Measurements from ENCODE around the gene OGN.
"Not testable (repeated sequence)": the region's sequence is repeated elsewhere in the genome, so short reads cannot be mapped to it uniquely, and the experiment has no call there.

OGN gene

GRCh38 chr9:92404042-92404836 is at the start of gene OGN:
Gene OGN, minus strand, starts transcription at chr9:92404578. Its CDS starts 1,171 bp downstream, at chr9:92403407.
- DNase-seq: no peak
- in situ Hi-C loops (cut with MboI; ENCODE audit: low pct_unique_long_range_greater_than_20kb, low sequenced_read_pairs): no loop called here

- DNase-seq: no peak
- in situ Hi-C loops (cut with MboI; ENCODE audit: low pct_unique_long_range_greater_than_20kb, low sequenced_read_pairs): no loop called here
These were observed 42.2 kb upstream of the OGN start for GRCh38 chr9:92446536-92446935.

GRCh38 chr9:92444841-92445240 is 40.5 kb upstream of the OGN start:
- in situ Hi-C loops (cut with MboI; ENCODE audit: low pct_unique_long_range_greater_than_20kb, low sequenced_read_pairs): no loop called here
- DNase-seq: no peak

GRCh38 chr9:92440751-92441046 is 36.3 kb upstream of the OGN start:
- in situ Hi-C loops (cut with MboI; ENCODE audit: low pct_unique_long_range_greater_than_20kb, low sequenced_read_pairs): no loop called here
- DNase-seq: no peak

- no peak for DNase-seq
- in situ Hi-C loops (cut with MboI; ENCODE audit: low pct_unique_long_range_greater_than_20kb, low sequenced_read_pairs): no loop called here
These were observed 35.8 kb upstream of the OGN start for GRCh38 chr9:92439921-92440750.

GRCh38 chr9:92438900-92439526 is 34.6 kb upstream of the OGN start:
- in situ Hi-C loops (cut with MboI; ENCODE audit: low pct_unique_long_range_greater_than_20kb, low sequenced_read_pairs): no loop called here
- peak; percentile 14 for DNase-seq

GRCh38 chr9:92435263-92435662 is 30.9 kb upstream of the OGN start:
- no peak for DNase-seq
- in situ Hi-C loops (cut with MboI; ENCODE audit: low pct_unique_long_range_greater_than_20kb, low sequenced_read_pairs): no loop called here

GRCh38 chr9:92432972-92433548 is 28.7 kb upstream of the OGN start:
- in situ Hi-C loops (cut with MboI; ENCODE audit: low pct_unique_long_range_greater_than_20kb, low sequenced_read_pairs): no loop called here
- DNase-seq: no peak

- in situ Hi-C loops (cut with MboI; ENCODE audit: low pct_unique_long_range_greater_than_20kb, low sequenced_read_pairs): no loop called here
- no peak for DNase-seq
These were observed 28.0 kb upstream of the OGN start for GRCh38 chr9:92432350-92432749.

GRCh38 chr9:92429836-92430235 is 25.5 kb upstream of the OGN start:
- no peak for DNase-seq
- in situ Hi-C loops (cut with MboI; ENCODE audit: low pct_unique_long_range_greater_than_20kb, low sequenced_read_pairs): no loop called here

GRCh38 chr9:92426501-92427145 is 22.2 kb upstream of the OGN start:
- in situ Hi-C loops (cut with MboI; ENCODE audit: low pct_unique_long_range_greater_than_20kb, low sequenced_read_pairs): no loop called here
- no peak for DNase-seq

- no peak for DNase-seq
- in situ Hi-C loops (cut with MboI; ENCODE audit: low pct_unique_long_range_greater_than_20kb, low sequenced_read_pairs): no loop called here
These were observed 21.1 kb upstream of the OGN start for GRCh38 chr9:92425474-92425873.

GRCh38 chr9:92424340-92424739 is 20.0 kb upstream of the OGN start, which contains the start of gene OMD:
Gene OMD, minus strand, starts transcription at chr9:92424471. Its CDS starts 6,913 bp downstream, at chr9:92417558.
- in situ Hi-C loops (cut with MboI; ENCODE audit: low pct_unique_long_range_greater_than_20kb, low sequenced_read_pairs): no loop called here
- no peak for DNase-seq

GRCh38 chr9:92423612-92424011 is 19.2 kb upstream of the OGN start:
- in situ Hi-C loops (cut with MboI; ENCODE audit: low pct_unique_long_range_greater_than_20kb, low sequenced_read_pairs): no loop called here

GRCh38 chr9:92422611-92423338 is 18.4 kb upstream of the OGN start:
- no peak for DNase-seq

More at GRCh38 chr9:92423612-92424011, 19.2 kb upstream of the OGN start:
- DNase-seq: no peak

GRCh38 chr9:92414566-92414965 is 10.2 kb upstream of the OGN start:
- no peak for DNase-seq
- in situ Hi-C loops (cut with MboI; ENCODE audit: low pct_unique_long_range_greater_than_20kb, low sequenced_read_pairs): no loop called here

More at GRCh38 chr9:92422611-92423338, 18.4 kb upstream of the OGN start:
- in situ Hi-C loops (cut with MboI; ENCODE audit: low pct_unique_long_range_greater_than_20kb, low sequenced_read_pairs): no loop called here

GRCh38 chr9:92411157-92411556 is 6.8 kb upstream of the OGN start:
- DNase-seq; in situ Hi-C loops (cut with MboI; ENCODE audit: low pct_unique_long_range_greater_than_20kb, low sequenced_read_pairs): not testable (repeated sequence)

- DNase-seq: no peak
- in situ Hi-C loops (cut with MboI; ENCODE audit: low pct_unique_long_range_greater_than_20kb, low sequenced_read_pairs): no loop called here
These were observed 4.5 kb upstream of the OGN start for GRCh38 chr9:92408747-92409478.
